ENCODE measurements around the gene PCDHA3.
"Not testable (repeated sequence)": the region's sequence is repeated elsewhere in the genome, so short reads cannot be mapped to it uniquely, and the experiment has no call there.

Gene PCDHA3

GRCh38 chr5:140821375-140822280, 20.8 kb downstream of the PCDHA3 start, which contains the start of gene PCDHA5:
PCDHA5 (plus strand) TSS chr5:140821613.
- no peak for DNase-seq

GRCh38 chr5:140822281-140822629, 21.4 kb downstream of the PCDHA3 start:
- DNase-seq = no peak

DNA sequence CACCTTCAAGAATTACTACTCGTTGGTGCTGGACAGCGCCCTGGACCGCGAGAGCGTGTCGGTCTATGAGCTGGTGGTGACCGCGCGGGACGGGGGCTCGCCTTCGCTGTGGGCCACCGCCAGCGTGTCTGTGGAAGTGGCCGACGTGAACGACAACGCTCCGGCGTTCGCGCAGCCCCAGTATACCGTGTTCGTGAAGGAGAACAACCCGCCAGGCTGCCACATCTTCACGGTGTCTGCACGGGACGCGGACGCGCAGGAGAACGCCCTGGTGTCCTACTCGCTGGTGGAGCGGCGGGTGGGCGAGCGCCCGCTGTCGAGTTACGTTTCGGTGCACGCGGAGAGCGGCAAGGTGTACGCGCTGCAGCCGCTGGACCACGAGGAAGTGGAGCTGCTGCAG, 22.1 kb downstream of the PCDHA3 start:
- DNase-seq = not testable (repeated sequence)

DNA sequence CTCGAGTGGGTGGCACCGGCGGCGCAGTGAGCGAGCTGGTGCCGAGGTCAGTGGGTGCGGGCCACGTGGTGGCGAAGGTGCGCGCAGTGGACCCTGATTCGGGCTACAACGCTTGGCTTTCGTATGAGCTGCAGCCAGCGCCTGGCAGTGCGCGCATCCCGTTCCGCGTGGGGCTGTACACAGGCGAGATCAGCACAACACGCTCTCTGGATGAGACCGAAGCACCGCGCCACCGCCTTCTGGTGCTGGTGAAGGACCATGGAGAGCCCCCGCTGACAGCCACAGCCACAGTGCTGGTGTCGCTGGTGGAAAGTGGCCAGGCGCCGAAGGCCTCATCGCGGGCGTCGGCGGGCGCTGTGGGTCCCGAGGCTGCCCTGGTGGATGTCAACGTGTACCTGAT, 22.6 kb downstream of the PCDHA3 start:
- no peak for DNase-seq

DNA sequence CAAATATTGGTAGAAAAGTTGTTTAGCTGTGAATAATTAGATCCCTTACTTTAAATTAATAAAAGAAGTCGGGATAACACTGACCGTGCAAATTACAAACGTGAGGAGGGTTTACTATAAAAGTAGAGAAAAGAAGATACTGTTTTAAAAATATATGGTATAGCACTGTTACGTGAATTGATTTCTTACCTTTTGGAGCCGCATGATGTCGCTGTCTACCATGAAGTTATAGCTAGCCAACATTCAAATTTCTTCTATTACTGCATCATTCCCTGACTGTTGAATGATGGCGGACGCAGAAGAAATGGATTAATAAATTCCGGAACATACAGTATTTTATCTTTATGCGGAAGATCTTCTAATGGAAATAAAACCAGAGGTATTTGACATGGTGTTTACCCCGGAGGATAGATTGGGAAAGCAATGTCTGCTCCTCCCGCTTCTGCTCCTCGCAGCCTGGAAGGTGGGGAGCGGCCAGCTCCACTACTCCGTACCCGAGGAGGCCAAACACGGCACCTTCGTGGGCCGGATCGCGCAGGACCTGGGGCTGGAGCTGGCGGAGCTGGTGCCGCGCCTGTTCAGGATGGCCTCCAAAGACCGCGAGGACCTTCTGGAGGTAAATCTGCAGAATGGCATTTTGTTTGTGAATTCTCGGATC, 27.0 kb downstream of the PCDHA3 start, which contains the start of gene PCDHA6:
Gene PCDHA6 (plus strand): TSS at position 257 of the 658 bp plus-strand sequence. CDS start 132 bp downstream, at position 389.
- no peak for DNase-seq

- DNase-seq = no peak
Observed at GRCh38 chr5:140828362-140828737, 27.5 kb downstream of the PCDHA3 start.

DNA sequence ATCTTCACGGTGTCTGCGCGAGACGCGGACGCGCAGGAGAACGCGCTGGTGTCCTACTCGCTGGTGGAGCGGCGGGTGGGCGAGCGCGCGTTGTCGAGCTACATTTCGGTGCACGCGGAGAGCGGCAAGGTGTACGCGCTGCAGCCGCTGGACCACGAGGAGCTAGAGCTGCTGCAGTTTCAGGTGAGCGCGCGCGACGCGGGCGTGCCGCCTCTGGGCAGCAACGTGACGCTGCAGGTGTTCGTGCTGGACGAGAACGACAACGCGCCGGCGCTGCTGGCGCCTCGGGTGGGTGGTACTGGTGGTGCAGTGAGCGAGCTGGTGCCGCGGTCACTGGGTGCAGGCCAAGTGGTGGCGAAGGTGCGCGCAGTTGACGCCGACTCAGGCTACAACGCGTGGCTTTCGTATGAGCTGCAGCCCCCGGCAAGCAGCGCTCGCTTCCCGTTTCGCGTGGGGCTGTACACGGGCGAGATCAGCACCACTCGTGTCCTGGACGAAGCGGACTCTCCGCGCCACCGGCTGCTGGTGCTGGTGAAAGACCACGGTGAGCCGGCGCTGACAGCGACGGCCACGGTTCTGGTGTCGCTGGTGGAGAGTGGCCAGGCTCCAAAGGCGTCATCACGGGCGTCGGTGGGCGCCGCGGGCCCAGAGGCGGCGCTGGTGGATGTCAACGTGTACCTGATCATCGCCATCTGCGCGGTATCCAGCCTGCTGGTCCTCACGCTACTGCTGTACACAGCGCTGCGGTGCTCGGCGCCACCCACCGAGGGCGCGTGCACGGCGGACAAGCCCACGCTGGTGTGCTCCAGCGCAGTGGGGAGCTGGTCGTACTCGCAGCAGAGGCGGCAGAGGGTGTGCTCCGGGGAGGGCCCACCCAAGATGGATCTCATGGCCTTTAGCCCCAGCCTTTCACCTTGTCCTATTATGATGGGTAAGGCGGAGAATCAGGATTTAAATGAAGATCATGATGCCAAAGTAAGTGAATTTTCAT, 28.9 kb downstream of the PCDHA3 start:
- not testable (repeated sequence) for DNase-seq

DNA sequence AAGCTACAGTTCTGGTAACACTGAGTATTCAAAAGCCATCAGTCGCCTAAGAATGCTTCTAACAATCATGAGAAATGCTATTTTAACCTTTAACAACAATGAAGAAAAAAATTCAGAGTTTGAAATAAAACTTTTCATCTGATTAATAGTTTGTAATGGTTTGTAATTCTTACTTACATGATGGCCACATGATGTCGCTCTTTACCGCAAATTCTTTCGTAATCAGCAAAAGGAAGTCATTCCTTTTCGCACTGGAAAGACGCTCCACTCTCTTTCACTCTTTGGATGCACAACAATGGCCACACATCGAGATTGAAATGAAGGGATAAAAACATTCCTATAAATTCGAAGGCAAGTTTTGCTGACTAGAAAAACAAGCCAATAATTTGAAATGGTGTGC, 33.1 kb downstream of the PCDHA3 start, which contains the start of gene PCDHA7:
Gene PCDHA7 (plus strand): TSS at position 277 of the 400 bp plus-strand sequence. CDS start 115 bp downstream, at position 392.
- DNase-seq = no peak

DNA sequence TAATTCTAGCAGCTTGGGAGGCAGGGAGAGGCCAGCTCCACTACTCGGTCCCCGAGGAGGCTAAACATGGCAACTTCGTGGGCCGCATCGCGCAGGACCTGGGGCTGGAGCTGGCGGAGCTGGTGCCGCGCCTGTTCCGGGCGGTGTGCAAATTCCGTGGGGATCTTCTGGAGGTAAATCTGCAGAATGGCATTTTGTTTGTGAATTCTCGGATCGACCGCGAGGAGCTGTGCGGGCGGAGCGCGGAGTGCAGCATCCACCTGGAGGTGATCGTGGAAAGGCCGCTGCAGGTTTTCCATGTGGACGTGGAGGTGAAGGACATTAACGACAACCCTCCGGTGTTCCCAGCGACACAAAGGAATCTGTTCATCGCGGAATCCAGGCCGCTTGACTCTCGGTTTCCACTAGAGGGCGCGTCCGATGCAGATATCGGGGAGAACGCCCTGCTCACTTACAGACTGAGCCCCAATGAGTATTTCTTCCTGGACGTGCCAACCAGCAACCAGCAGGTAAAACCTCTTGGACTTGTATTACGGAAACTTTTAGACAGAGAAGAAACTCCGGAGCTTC, 33.7 kb downstream of the PCDHA3 start:
- not testable (repeated sequence) for DNase-seq

DNA sequence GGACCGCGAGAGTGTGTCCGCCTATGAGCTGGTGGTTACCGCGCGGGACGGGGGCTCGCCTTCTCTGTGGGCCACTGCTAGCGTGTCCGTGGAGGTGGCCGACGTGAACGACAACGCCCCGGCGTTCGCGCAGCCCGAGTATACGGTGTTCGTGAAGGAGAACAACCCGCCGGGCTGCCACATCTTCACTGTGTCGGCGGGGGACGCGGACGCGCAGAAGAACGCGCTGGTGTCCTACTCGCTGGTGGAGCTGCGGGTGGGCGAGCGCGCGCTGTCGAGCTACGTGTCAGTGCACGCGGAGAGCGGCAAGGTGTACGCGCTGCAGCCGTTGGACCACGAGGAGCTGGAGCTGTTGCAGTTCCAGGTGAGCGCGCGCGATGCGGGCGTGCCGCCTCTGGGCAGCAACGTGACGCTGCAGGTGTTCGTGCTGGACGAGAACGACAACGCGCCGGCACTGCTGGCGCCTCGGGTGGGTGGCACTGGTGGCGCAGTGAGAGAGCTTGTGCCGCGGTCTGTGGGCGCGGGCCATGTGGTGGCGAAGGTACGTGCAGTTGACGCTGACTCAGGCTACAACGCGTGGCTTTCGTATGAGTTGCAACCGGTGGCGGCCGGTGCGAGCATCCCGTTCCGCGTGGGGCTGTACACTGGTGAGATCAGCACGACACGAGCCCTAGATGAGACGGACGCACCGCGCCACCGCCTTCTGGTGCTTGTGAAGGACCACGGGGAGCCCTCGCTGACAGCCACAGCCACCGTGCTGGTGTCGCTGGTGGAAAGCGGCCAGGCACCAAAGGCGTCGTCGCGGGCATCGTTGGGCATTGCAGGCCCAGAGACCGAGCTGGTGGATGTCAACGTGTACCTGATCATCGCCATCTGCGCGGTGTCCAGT, 35.0 kb downstream of the PCDHA3 start:
- DNase-seq = no peak

DNA sequence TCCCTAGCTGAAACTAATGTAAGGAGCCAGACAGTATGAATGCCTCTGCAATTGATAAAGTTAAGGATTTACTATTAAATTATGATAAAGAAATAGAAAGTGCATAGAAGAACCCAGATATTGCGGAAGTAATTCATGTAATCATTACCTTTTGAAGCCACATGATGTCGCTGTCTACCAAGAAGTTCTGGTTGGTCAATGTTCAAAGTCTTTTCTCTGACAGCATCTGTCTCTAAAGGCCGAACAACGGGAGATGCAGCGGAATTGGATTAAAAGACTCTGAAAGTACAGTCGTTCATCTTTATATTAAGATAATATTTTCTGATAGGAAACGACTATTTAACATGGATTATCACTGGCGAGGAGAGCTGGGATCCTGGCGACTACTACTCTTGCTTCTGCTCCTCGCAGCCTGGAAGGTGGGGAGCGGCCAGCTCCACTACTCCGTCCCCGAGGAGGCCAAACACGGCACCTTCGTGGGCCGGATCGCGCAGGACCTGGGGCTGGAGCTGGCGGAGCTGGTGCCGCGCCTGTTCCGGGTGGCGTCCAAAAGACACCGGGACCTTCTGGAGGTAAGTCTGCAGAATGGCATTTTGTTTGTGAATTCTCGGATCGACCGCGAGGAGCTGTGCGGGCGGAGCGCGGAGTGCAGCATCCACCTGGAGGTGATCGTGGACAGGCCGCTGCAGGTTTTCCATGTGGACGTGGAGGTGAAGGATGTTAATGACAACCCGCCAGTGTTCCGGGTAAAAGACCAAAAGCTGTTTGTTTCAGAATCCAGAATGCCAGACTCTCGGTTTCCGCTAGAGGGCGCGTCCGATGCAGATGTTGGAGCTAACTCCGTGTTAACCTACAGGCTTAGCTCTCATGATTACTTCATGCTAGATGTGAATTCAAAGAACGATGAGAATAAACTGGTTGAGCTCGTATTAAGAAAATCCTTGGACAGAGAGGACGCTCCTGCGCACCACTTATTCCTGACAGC, 40.4 kb downstream of the PCDHA3 start, which contains the start of gene PCDHA8:
Gene PCDHA8 (plus strand): TSS at position 210 of the 985 bp plus-strand sequence. CDS start 135 bp downstream, at position 345.
- peak; percentile 79 for DNase-seq

- DNase-seq = no peak
Observed at GRCh38 chr5:140842798-140843733, 42.2 kb downstream of the PCDHA3 start.

DNA sequence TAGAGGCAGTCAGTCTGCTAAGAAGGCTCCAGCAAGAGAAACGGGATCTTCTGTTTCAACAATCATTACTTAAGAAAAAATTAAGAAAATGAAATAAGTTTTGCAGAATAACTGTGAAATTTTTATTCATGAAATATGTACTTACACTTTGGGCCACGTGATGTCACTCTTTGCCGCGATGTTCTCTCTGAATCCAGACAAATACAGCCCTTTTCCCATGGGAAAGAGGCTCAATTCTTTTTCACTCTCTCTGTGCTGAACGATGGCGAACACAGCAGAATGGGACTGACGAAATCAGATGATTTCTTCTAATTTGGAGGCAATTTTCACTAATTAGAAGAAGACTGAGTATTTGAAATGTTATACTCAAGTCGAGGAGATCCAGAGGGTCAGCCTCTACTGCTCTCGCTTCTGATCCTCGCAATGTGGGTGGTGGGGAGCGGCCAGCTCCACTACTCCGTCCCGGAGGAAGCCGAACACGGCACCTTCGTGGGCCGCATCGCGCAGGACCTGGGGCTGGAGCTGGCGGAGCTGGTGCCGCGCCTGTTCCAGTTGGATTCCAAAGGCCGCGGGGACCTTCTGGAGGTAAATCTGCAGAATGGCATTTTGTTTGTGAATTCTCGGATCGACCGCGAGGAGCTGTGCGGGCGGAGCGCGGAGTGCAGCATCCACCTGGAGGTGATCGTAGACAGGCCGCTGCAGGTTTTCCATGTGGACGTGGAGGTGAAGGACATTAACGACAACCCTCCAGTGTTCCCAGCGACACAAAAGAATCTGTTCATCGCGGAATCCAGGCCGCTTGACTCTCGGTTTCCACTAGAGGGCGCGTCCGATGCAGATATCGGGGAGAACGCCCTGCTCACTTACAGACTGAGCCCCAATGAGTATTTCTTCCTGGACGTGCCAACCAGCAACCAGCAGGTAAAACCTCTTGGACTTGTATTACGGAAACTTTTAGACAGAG, 47.6 kb downstream of the PCDHA3 start, which contains the start of gene PCDHA9:
Gene PCDHA9 (plus strand): TSS at position 244 of the 964 bp plus-strand sequence. CDS start 114 bp downstream, at position 358.
- DNase-seq = not testable (repeated sequence)

- DNase-seq = not testable (repeated sequence)
Observed at GRCh38 chr5:140849831-140850634, 49.2 kb downstream of the PCDHA3 start.
